Neural progenitor cell (in vitro differentiated cells): ENCODE results near the gene RASGRF1.

Experiments used
- CTCF ChIP-seq: fragments of 200-600 bp; sonication (generic); IDR thresholded peaks from 2 replicates; pipeline ENCODE4 v1.5.1; 2017; ENCODE audit warnings: antibody characterized with exemption, mild to moderate bottlenecking
- EZH2 ChIP-seq: fragments of 200-600 bp; sonication (generic); IDR thresholded peaks from 2 replicates; pipeline ENCODE4 v1.6.1; 2017; ENCODE audit warnings: antibody characterized with exemption, mild to moderate bottlenecking, moderate library complexity
- EZH2phosphoT487 ChIP-seq: fragments of 200-600 bp; sonication (generic); IDR thresholded peaks from 2 replicates; pipeline ENCODE4 v1.6.1; 2017; ENCODE audit warnings: antibody characterized with exemption

- TF ChIP-seq CTCF (no peak), EZH2 (no peak), EZH2phosphoT487 (no peak)
Observed at GRCh38 chr15:79102595-79102994, 12.0 kb upstream of the RASGRF1 start.
